HCT116 (cell line): ENCODE measurements around the gene SNTG2. TPM values are rescaled to one million over a fixed set of nuclear protein-coding genes. Genes with fewer than 3 reads are reported as not detected.

Source experiments
- ATAC-seq: fragments of 200-7000 bp; cut with Tn5 transposase; 2 replicates; pipeline ENCODE4 v1.9.1; 2020; ENCODE audit warnings: mild to moderate bottlenecking, moderate library complexity
- BruUV-seq: library from RNA; stranded (reverse); fragments of 400-500 nt; replicated peaks from 2 replicates; lab custom pipeline; 2021; lab: Mats Ljungman, UMichigan
- CTCF ChIA-PET: fragments of 300-600 bp; sonication (Branson Sonifier 250); formaldehyde crosslinking; loops from one replicate; lab custom pipeline; 2021; ENCODE audit warnings: antibody characterized with exemption; lab: Charles Lee
- POLR2A ChIA-PET: fragments of 300-600, 350-600 bp; sonication (Branson Sonifier 250); formaldehyde crosslinking; loops from one replicate; lab custom pipeline; 2021; ENCODE audit warnings: antibody characterized with exemption; lab: Charles Lee
- RAD21 ChIA-PET, 2 experiments: fragments of 300-600 bp; sonication (Branson Sonifier 250); formaldehyde crosslinking; loops; one replicate each; lab custom pipeline; 2023; ENCODE audit warnings: low total read pairs in 2 of 2; ENCODE audit not compliant: uncharacterized antibody in 2 of 2, unreplicated experiment in 2 of 2, low non-redundant PET in 1 of 2; lab: Charles Lee
- DNase-seq: peaks from one replicate; pipeline ENCODE4 v3.0.0-alpha.2; 2010; ENCODE audit warnings: low read depth, low spot score
- H2AFZ ChIP-seq: fragments of 200-600 bp; shearing (Covaris generic), sonication (generic); 2 replicates; pipeline ENCODE4 v1.6.1; 2017; ENCODE audit warnings: low read depth, mixed run types, mixed read lengths, antibody characterized with exemption, low read length; ENCODE audit not compliant: poor library complexity, severe bottlenecking
- H3K27ac ChIP-seq: 2 replicates; pipeline ENCODE4 v1.5.1; 2012; ENCODE audit warnings: low read depth, low read length
- H3K27me3 ChIP-seq: fragments of 200-600 bp; sonication (generic); 2 replicates; pipeline ENCODE4 v1.6.1; 2016; ENCODE audit warnings: mixed run types, low read length, mixed read lengths; ENCODE audit not compliant: insufficient read depth
- H3K36me3 ChIP-seq, 2 experiments: fragments of 200-500 bp in 1 of 2; fragments of 200-600 bp in 1 of 2; sonication (Bioruptor generic) in 1 of 2; sonication (generic) in 1 of 2; 2 replicates each; pipeline versions ENCODE4 v1.5.1 to v1.6.1; 2014 to 2016; ENCODE audit warnings: low read length in 2 of 2, inconsistent platforms in 1 of 2, mixed read lengths in 1 of 2, mixed run types in 1 of 2; ENCODE audit not compliant: insufficient read depth in 2 of 2, control insufficient read depth in 1 of 2
- H3K4me1 ChIP-seq, 2 experiments: fragments of 200-600 bp in 1 of 2; sonication (generic) in 1 of 2; 2 replicates each; pipeline versions ENCODE4 v1.5.1 to v1.6.1; 2012 to 2017; ENCODE audit warnings: low read length in 2 of 2, inconsistent platforms in 1 of 2, mild to moderate bottlenecking in 1 of 2, mixed read lengths in 1 of 2, mixed run types in 1 of 2, moderate library complexity in 1 of 2; ENCODE audit not compliant: insufficient read depth in 2 of 2, control insufficient read depth in 1 of 2
- H3K4me2 ChIP-seq: fragments of 200-600 bp; sonication (generic); 2 replicates; pipeline ENCODE4 v1.6.1; 2017; ENCODE audit warnings: mixed run types, low read length, mixed read lengths
- H3K4me3 ChIP-seq, 2 experiments: fragments of 200-600 bp in 1 of 2; sonication (generic) in 1 of 2; replicated peaks in 1 of 2; 2 replicates each; pipeline ENCODE4 v1.5.1; 2011 to 2016; ENCODE audit warnings: low read length in 2 of 2, control low read depth in 1 of 2, low read depth in 1 of 2, mild to moderate bottlenecking in 1 of 2, mixed read lengths in 1 of 2, mixed run types in 1 of 2
- H3K79me2 ChIP-seq: fragments of 200-600 bp; sonication (generic); 2 replicates; pipeline ENCODE4 v1.6.1; 2017; ENCODE audit warnings: mild to moderate bottlenecking, mixed run types, low read length, moderate library complexity, mixed read lengths; ENCODE audit not compliant: insufficient read depth
- H3K9ac ChIP-seq: fragments of 200-600 bp; sonication (generic); 2 replicates; pipeline ENCODE4 v1.6.1; 2016; ENCODE audit warnings: low read length, mixed read lengths
- H3K9me2 ChIP-seq: fragments of 200-600 bp; sonication (generic), shearing (Covaris generic); 2 replicates; pipeline ENCODE4 v1.6.1; 2017; ENCODE audit warnings: mixed run types, mild to moderate bottlenecking, moderate library complexity; ENCODE audit not compliant: insufficient read depth
- H3K9me3 ChIP-seq, 2 experiments: fragments of 200-500 bp in 1 of 2; fragments of 200-600 bp in 1 of 2; sonication (Bioruptor generic) in 1 of 2; sonication (generic) in 1 of 2; 2 replicates each; pipeline ENCODE4 v1.6.1; 2014 to 2017; ENCODE audit warnings: low read length in 2 of 2, mixed read lengths in 2 of 2, inconsistent platforms in 1 of 2, low read depth in 1 of 2, mild to moderate bottlenecking in 1 of 2, mixed run types in 1 of 2, moderate library complexity in 1 of 2; ENCODE audit not compliant: control insufficient read depth in 1 of 2, insufficient read depth in 1 of 2
- H4K20me1 ChIP-seq: fragments of 200-600 bp; sonication (generic), shearing (Covaris generic); 2 replicates; pipeline ENCODE4 v1.6.1; 2017; ENCODE audit warnings: mixed run types, mild to moderate bottlenecking, moderate library complexity; ENCODE audit not compliant: insufficient read depth
- CBX3 ChIP-seq: IDR thresholded peaks from 2 replicates; pipeline ENCODE4 v1.6.1; 2012; ENCODE audit warnings: low read depth
- CEBPB ChIP-seq: IDR thresholded peaks from 2 replicates; pipeline ENCODE4 v1.6.1; 2012; ENCODE audit warnings: low read depth
- CTCF ChIP-seq, 3 experiments: fragments of 200-600 bp in 1 of 3; sonication (generic) in 1 of 3; IDR thresholded peaks in 2 of 3; conservative IDR thresholded peaks in 1 of 3; 2 replicates each; pipeline ENCODE4 v1.5.1; 2012 to 2017; ENCODE audit warnings: low read depth in 2 of 3, low read length in 2 of 3, antibody characterized with exemption in 1 of 3, borderline replicate concordance in 1 of 3, control low read depth in 1 of 3, mild to moderate bottlenecking in 1 of 3, mixed read lengths in 1 of 3, mixed run types in 1 of 3, moderate library complexity in 1 of 3; ENCODE audit not compliant: insufficient read depth in 1 of 3
- EGR1 ChIP-seq: IDR thresholded peaks from 2 replicates; pipeline ENCODE4 v1.6.1; 2012; ENCODE audit warnings: low read depth
- ELF1 ChIP-seq: IDR thresholded peaks from 2 replicates; pipeline ENCODE4 v1.6.1; 2012; ENCODE audit warnings: low read depth, borderline replicate concordance
- EZH2 ChIP-seq: fragments of 200-600 bp; sonication (generic); IDR thresholded peaks from 2 replicates; pipeline ENCODE4 v1.6.1; 2017; ENCODE audit warnings: antibody characterized with exemption, mixed run types
- EZH2phosphoT487 ChIP-seq: fragments of 200-600 bp; IDR thresholded peaks from 2 replicates; pipeline ENCODE4 v1.6.1; 2018; ENCODE audit warnings: antibody characterized with exemption, borderline replicate concordance
- JUND ChIP-seq: IDR thresholded peaks from 2 replicates; pipeline ENCODE4 v1.6.1; 2012
- POLR2A ChIP-seq: IDR thresholded peaks from 2 replicates; pipeline ENCODE4 v1.7.0; 2011; ENCODE audit warnings: borderline replicate concordance; ENCODE audit not compliant: insufficient read depth, insufficient read length; ENCODE audit errors: extremely low read depth
- SP1 ChIP-seq: IDR thresholded peaks from 2 replicates; pipeline ENCODE4 v1.6.1; 2012; ENCODE audit warnings: low read depth
- SRF ChIP-seq: IDR thresholded peaks from 2 replicates; pipeline ENCODE4 v1.6.1; 2012; ENCODE audit warnings: low read depth
- ZBTB33 ChIP-seq: IDR thresholded peaks from 2 replicates; pipeline ENCODE4 v1.6.1; 2011; ENCODE audit warnings: mild to moderate bottlenecking, low read length, moderate library complexity; ENCODE audit not compliant: insufficient replicate concordance; ENCODE audit errors: extremely low read depth
- ZNF274 ChIP-seq: fragments of 200-500 bp; sonication (Bioruptor generic); IDR thresholded peaks from 2 replicates; pipeline ENCODE4 v1.6.1; 2014; ENCODE audit warnings: mild to moderate bottlenecking, low read depth, low read length, inconsistent platforms
- intact Hi-C: fragments of 100-400 bp; cut with micrococcal nuclease; formaldehyde crosslinking; loops from 2 replicates; pipeline ENCODE4 v1.10.0; 2022
- total RNA-seq: library from RNA; stranded (reverse); gene quantifications from one replicate; pipeline ENCODE4 v1.2.1, GENCODE V29; 2021; ENCODE audit not compliant: unreplicated experiment
- TF ChIP-seq, protein P1 (sequence below): IDR thresholded peaks from 2 replicates; pipeline ENCODE4 v1.6.1; 2012

SNTG2 gene
- total RNA-seq, 1 experiment from 2014 or later: not detected

DNA sequence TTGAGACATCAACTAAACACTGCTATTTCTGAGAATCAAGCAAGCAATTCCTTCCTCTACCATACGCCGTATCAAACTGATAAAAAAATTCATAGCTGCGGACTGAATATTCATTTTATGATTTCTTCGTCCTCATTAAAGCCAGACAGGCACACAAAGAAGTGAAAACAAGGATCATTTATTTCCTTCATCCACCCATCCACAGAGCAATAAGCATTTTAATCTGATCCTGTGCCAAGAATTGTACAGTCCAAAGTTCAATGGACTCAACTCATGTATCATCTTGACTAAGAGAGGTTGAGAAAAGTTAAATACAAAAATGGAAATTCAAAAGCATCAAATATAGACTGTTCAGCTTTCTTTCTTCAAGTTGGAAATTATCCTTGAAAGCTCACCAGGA is 19.7 kb upstream of the SNTG2 start:
- CTCF ChIA-PET: no interaction called here

More for the DNA sequence above, 19.7 kb upstream of the SNTG2 start:
- H2AFZ ChIP-seq: no peak overlapping the region
- DNase-seq: no peak
- H3K36me3 ChIP-seq: no peaks in the 10 kb centered on the region
- peaks cover 3% of the 10 kb centered on the region for H3K27me3 ChIP-seq
- H3K4me3 ChIP-seq: no peak overlapping the region
- H4K20me1 ChIP-seq: no peaks in the 10 kb centered on the region
- POLR2A ChIA-PET: no interaction called here
- intact Hi-C loops: no loop called here
- H3K9me2 ChIP-seq: no peaks in the 10 kb centered on the region
- no peak overlapping the region for H3K27ac ChIP-seq
- no peak for TF ChIP-seq EGR1
- no peak for TF ChIP-seq CEBPB
- no peak for TF ChIP-seq ZBTB33
- TF ChIP-seq ELF1: no peak
- no peak for TF ChIP-seq SRF
- TF ChIP-seq POLR2A: no peak
- no peak for TF ChIP-seq ZNF274
- no peak for TF ChIP-seq EZH2
- TF ChIP-seq JUND: no peak
- no peak for TF ChIP-seq CBX3
- TF ChIP-seq CTCF (IDR thresholded peaks at IDR 0.05 in 2 of 3, conservative IDR thresholded peaks at IDR 0.05 in 1 of 3; ENCODE audit: borderline replicate concordance in 1 of 3, insufficient read depth in 1 of 3, low read depth in 2 of 3, low read length in 2 of 3): no peak
- TF ChIP-seq SP1: no peak
- no peak for TF ChIP-seq EZH2phosphoT487
- TF ChIP-seq, protein P1, sequence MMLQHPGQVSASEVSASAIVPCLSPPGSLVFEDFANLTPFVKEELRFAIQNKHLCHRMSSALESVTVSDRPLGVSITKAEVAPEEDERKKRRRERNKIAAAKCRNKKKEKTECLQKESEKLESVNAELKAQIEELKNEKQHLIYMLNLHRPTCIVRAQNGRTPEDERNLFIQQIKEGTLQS: no peak
- TF ChIP-seq, all 23 proteins: peak for 0
- no TSS peak for BruUV-seq
- H3K79me2 ChIP-seq: no peaks in the 10 kb centered on the region
- H3K4me1 ChIP-seq: no peaks in the 10 kb centered on the region
- H3K9me3 ChIP-seq: no peaks in the 10 kb centered on the region
- no peak for ATAC-seq
- no peak overlapping the region for H3K4me2 ChIP-seq
- RAD21 ChIA-PET: no interaction called here
- H3K9ac ChIP-seq: no peak overlapping the region
